Activated B cell treated with CpG ODN at 0.5 μM for 24 hours (primary cell): ENCODE data around the gene MAGEF1. TPM values are rescaled to one million over a fixed set of nuclear protein-coding genes. Genes with fewer than 3 reads are reported as not detected.

Experiments used
- ATAC-seq: fragments of 200-7000 bp; cut with Tn5 transposase; one replicate; pipeline ENCODE4 v1.10.0; 2021; ENCODE audit warnings: low read depth, mild to moderate bottlenecking, moderate library complexity
- CTCF ChIA-PET: fragments of 350-600 bp; sonication (Branson Sonifier 250); formaldehyde crosslinking; loops from one replicate; lab custom pipeline; 2021; ENCODE audit warnings: antibody characterized with exemption; lab: Charles Lee
- POLR2A ChIA-PET: fragments of 350-600 bp; sonication (Branson Sonifier 250); formaldehyde crosslinking; loops from one replicate; lab custom pipeline; 2021; ENCODE audit warnings: antibody characterized with exemption; lab: Charles Lee
- DNase-seq: peaks from one replicate; pipeline ENCODE4 v3.0.0; 2022
- H3K27ac Mint-ChIP-seq: one replicate; pipeline ENCODE4 v1.8.0; 2020; ENCODE audit warnings: mixed read lengths
- H3K27me3 Mint-ChIP-seq: one replicate; pipeline ENCODE4 v1.8.0; 2021; ENCODE audit warnings: mixed read lengths
- H3K36me3 Mint-ChIP-seq: one replicate; pipeline ENCODE4 v1.8.0; 2021; ENCODE audit warnings: low read depth, mixed read lengths
- H3K4me1 Mint-ChIP-seq: one replicate; pipeline ENCODE4 v1.8.0; 2021; ENCODE audit warnings: mixed read lengths
- H3K4me3 Mint-ChIP-seq: one replicate; pipeline ENCODE4 v1.8.0; 2020; ENCODE audit warnings: mild to moderate bottlenecking, mixed read lengths
- H3K9me3 Mint-ChIP-seq: one replicate; pipeline ENCODE4 v1.8.0; 2020; ENCODE audit warnings: mixed read lengths
- CTCF ChIP-seq: fragments of 200-600 bp; IDR thresholded peaks from one replicate; pipeline ENCODE4 v1.8.0; 2022; ENCODE audit warnings: antibody characterized with exemption, mild to moderate bottlenecking
- intact Hi-C: fragments of 100-400 bp; cut with micrococcal nuclease; formaldehyde crosslinking; loops from one replicate; pipeline ENCODE4 v1.15.1; 2024
- total RNA-seq: library from RNA; stranded (reverse); gene quantifications from 2 replicates; pipeline ENCODE4 v1.2.3, GENCODE V29; 2022

Gene MAGEF1
- total RNA-seq, 1 donor from 2014 or later: 18.5 TPM

- TF ChIP-seq CTCF: no peak
- H3K27me3 Mint-ChIP-seq: peaks cover 8% of the 10 kb centered on the region
- no peak overlapping the region for H3K27ac Mint-ChIP-seq
- no peak overlapping the region for H3K4me3 Mint-ChIP-seq
- no peak for ATAC-seq
- ChIA-PET POLR2A (interaction anchor here (0.6 kb wide), 1 partner anchor 11 kb away, joined by 5 read pairs; no protein-coding TSS in a partner anchor), CTCF (no interaction called here)
- no peaks in the 10 kb centered on the region for H3K36me3 Mint-ChIP-seq
- intact Hi-C loops: no loop called here
- peaks cover 8% of the 10 kb centered on the region for H3K4me1 Mint-ChIP-seq
- H3K9me3 Mint-ChIP-seq: no peaks in the 10 kb centered on the region
- DNase-seq: no peak
Measured at GRCh38 chr3:184751204-184752040, 39.6 kb upstream of the MAGEF1 start.

GRCh38 chr3:184750349-184751083 is 38.7 kb upstream of the MAGEF1 start:
- H3K36me3 Mint-ChIP-seq: no peaks in the 10 kb centered on the region
- H3K9me3 Mint-ChIP-seq: no peaks in the 10 kb centered on the region
- intact Hi-C loops: no loop called here
- H3K27ac Mint-ChIP-seq: no peak overlapping the region
- DNase-seq (no peak), ATAC-seq (no peak)
- H3K4me3 Mint-ChIP-seq: no peak overlapping the region
- no peak for TF ChIP-seq CTCF
- H3K4me1 Mint-ChIP-seq: no peaks in the 10 kb centered on the region
- CTCF ChIA-PET: no interaction called here
- peaks cover 8% of the 10 kb centered on the region for H3K27me3 Mint-ChIP-seq
- POLR2A ChIA-PET: no interaction called here

- Mint-ChIP-seq H3K27ac (no peak overlapping the region), H3K4me1 (no peaks in the 10 kb centered on the region), H3K27me3 (peaks cover 8% of the 10 kb centered on the region), H3K36me3 (no peaks in the 10 kb centered on the region), H3K9me3 (no peaks in the 10 kb centered on the region), H3K4me3 (no peak overlapping the region)
- CTCF ChIA-PET: interaction anchor here (1.8 kb wide), 1 partner anchor 188 kb away, joined by 5 read pairs; the partner anchor contains the start of gene EPHB3
- POLR2A ChIA-PET: no interaction called here
- TF ChIP-seq CTCF: no peak
- no peak for DNase-seq
- ATAC-seq: no peak
- intact Hi-C loops: no loop called here
Measured at GRCh38 chr3:184749168-184749744, 37.4 kb upstream of the MAGEF1 start.

- Mint-ChIP-seq H3K4me3 (no peak overlapping the region), H3K27ac (no peak overlapping the region)
- POLR2A ChIA-PET: no interaction called here
Measured at GRCh38 chr3:184748219-184749135, 36.6 kb upstream of the MAGEF1 start.

More at GRCh38 chr3:184748219-184749135, 36.6 kb upstream of the MAGEF1 start:
- no peak for TF ChIP-seq CTCF
- no peaks in the 10 kb centered on the region for H3K9me3 Mint-ChIP-seq
- H3K27me3 Mint-ChIP-seq: peaks cover 8% of the 10 kb centered on the region
- CTCF ChIA-PET: interaction anchor here (1.8 kb wide), 1 partner anchor 187 kb away, joined by 5 read pairs; the partner anchor contains the start of gene EPHB3
- no peaks in the 10 kb centered on the region for H3K4me1 Mint-ChIP-seq
- intact Hi-C loops: no loop called here
- no peak for DNase-seq
- no peaks in the 10 kb centered on the region for H3K36me3 Mint-ChIP-seq
- ATAC-seq: no peak
